HUES64 (cell line): ENCODE results near the gene RFX4.

Source experiments
- H3K27ac ChIP-seq: 2 replicates; pipeline ENCODE4 v1.7.0; 2013; ENCODE audit warnings: low read depth, low read length, inconsistent platforms
- H3K27me3 ChIP-seq: 2 replicates; pipeline ENCODE4 v1.6.1; 2013; ENCODE audit warnings: mild to moderate bottlenecking, low read length; ENCODE audit not compliant: insufficient read depth
- H3K36me3 ChIP-seq: 2 replicates; pipeline ENCODE4 v1.6.1; 2013; ENCODE audit warnings: mild to moderate bottlenecking, low read length; ENCODE audit not compliant: insufficient read depth
- H3K4me1 ChIP-seq: 2 replicates; pipeline ENCODE4 v1.6.1; 2013; ENCODE audit warnings: mild to moderate bottlenecking, low read length, moderate library complexity; ENCODE audit not compliant: insufficient read depth
- H3K4me3 ChIP-seq: 2 replicates; pipeline ENCODE4 v1.5.1; 2013; ENCODE audit warnings: mild to moderate bottlenecking, low read length, moderate library complexity
- H3K9ac ChIP-seq: 2 replicates; pipeline ENCODE4 v1.6.1; 2013; ENCODE audit warnings: mild to moderate bottlenecking, low read depth, low read length
- H3K9me3 ChIP-seq: 2 replicates; pipeline ENCODE4 v1.6.1; 2013; ENCODE audit warnings: low read depth, low read length; ENCODE audit not compliant: insufficient read depth
- WGBS: fragments of 150-250, 120-280 bp; methylation state at CpG from one replicate; pipeline ENCODE4 v1.1.7; 2013; ENCODE audit warnings: missing lambda C conversion rate; 5-methylcytosine and 5-hydroxymethylcytosine counted together

Gene RFX4

DNA sequence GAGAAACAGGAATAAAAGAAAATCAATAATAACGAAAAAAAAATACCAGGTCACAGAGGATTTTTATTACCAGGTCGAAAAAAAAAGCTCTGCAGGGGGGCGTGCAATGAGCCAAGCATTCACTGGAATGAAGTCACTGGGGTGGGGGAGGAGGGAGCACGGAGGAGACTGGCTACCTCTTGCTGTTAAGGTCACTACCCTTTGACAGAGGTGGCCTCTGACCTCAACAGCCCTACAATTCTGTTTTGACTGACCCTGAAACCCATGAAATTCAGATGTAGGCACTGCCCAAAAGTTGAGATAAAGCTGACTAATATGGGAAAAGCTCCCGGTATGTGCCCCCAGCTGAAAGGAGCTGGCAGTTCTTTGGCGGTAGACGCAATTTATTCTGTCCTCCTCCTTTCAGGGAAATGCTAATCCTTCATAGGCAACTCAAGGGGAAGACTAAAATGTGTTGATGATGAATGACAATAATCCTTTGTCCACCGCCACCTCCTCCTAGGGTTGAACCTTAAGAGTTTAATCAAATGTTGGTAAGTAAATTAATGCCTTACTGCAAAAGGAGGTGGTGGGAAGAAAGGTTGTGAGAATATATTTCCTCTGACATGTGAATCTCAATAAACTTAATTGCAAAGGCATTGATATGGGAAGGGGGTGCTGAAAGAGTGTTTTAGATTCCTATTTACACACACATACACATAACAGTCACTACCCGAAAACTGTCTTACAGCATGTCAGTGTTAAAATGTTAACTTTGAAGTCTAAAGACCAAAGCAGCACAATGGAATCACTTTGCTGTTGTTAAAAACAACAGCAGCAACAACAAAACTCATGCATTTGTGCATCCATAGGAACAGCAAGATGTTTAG lies 185.4 kb downstream of the RFX4 start:
- WGBS, result under 1% methylated on average over 8 of the region's 9 CpGs
- Histone ChIP-seq H3K9ac (peak overlapping the region; percentile 55; the same call in 1 of the 2 replicates), H3K27me3 (no peaks in the 10 kb centered on the region), H3K27ac (peak overlapping the region; percentile 94), H3K4me1 (peaks cover 65% of the 10 kb centered on the region), H3K36me3 (no peaks in the 10 kb centered on the region), H3K9me3 (no peaks in the 10 kb centered on the region), H3K4me3 (peak overlapping the region; percentile 39)

DNA sequence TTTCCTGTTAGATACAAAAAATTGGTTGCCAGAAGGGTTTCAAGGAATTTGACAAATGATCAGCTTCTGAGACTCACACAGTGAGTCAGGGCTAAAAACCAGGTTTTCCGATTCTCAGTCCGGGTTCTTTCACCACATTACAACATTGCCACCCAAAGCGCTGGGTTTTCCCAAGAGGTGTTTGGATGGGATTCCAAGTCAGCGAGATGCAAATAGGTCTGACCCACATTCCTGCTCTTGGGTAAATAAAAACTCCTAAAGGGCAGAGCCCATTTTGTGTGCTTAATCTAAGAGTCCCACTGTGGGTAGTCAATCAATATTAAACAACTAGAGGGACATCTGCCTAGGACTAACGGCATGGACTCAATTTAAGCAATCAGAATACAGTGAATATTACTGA lies 186.3 kb downstream of the RFX4 start:
- WGBS, result 1% methylated on average over 5 of the region's 5 CpGs

DNA sequence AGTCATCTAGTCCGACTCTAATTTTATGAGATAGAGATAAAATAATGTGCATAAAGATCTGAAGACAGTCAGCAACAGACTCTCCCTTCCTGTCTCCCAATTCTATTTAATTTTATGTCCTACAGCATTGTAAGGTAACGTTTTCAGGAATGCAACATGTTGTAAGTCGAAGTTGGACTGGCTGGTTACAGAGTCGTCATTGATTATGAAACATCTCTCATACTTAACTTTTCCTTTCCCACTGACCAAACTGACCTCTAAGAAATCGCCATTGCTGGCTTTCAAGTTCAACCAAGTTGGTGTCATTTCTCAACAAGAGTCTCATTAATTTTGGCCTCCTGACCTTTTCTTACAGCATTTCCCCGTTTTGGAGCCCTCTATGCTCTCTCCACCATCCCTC lies 186.7 kb downstream of the RFX4 start:
- Histone ChIP-seq H3K27me3 (no peaks in the 10 kb centered on the region), H3K4me3 (peak overlapping the region; percentile 39; the same call in 1 of the 2 replicates), H3K9ac (peak overlapping the region; percentile 30; the same call in 1 of the 2 replicates), H3K27ac (peak overlapping the region; percentile 94), H3K4me1 (peaks cover 56% of the 10 kb centered on the region), H3K9me3 (no peaks in the 10 kb centered on the region), H3K36me3 (no peaks in the 10 kb centered on the region)
- WGBS, result 64% methylated on average over 6 of the region's 6 CpGs

More for the DNA sequence above, 186.3 kb downstream of the RFX4 start:
- peak overlapping the region; percentile 94 for H3K27ac ChIP-seq
- H3K36me3 ChIP-seq, result no peaks in the 10 kb centered on the region
- peaks cover 60% of the 10 kb centered on the region for H3K4me1 ChIP-seq
- H3K4me3 ChIP-seq, result peak overlapping the region; percentile 39
- peak overlapping the region; percentile 30; the same call in 1 of the 2 replicates for H3K9ac ChIP-seq
- no peaks in the 10 kb centered on the region for H3K9me3 ChIP-seq
- H3K27me3 ChIP-seq, result no peaks in the 10 kb centered on the region

DNA sequence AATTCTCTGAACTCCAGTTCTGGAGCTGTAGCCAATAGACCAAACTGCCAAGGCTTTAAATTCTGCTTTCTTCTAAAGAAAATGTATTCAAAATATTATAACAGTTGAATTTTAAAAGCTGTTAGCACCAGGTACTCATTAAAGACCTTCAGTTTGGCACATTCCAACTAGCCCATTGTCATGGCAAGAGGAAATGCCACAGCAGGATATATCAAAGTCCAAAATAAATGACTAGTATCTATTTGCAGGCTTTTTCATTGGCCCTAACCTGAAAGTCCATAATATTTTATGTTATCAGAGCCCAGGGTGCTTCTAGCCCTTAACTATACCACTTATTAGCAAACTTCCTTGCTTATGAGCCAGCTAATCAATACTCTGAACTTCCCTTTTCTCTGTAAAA lies 188.6 kb downstream of the RFX4 start:
- no peaks in the 10 kb centered on the region; the same call in none of the 2 replicates for H3K36me3 ChIP-seq
- peak overlapping the region; percentile 65 for H3K27ac ChIP-seq
- no peak overlapping the region for H3K4me3 ChIP-seq
- no peaks in the 10 kb centered on the region for H3K9me3 ChIP-seq
- H3K9ac ChIP-seq, result no peak overlapping the region
- H3K27me3 ChIP-seq, result no peaks in the 10 kb centered on the region
- H3K4me1 ChIP-seq, result peaks cover 62% of the 10 kb centered on the region

DNA sequence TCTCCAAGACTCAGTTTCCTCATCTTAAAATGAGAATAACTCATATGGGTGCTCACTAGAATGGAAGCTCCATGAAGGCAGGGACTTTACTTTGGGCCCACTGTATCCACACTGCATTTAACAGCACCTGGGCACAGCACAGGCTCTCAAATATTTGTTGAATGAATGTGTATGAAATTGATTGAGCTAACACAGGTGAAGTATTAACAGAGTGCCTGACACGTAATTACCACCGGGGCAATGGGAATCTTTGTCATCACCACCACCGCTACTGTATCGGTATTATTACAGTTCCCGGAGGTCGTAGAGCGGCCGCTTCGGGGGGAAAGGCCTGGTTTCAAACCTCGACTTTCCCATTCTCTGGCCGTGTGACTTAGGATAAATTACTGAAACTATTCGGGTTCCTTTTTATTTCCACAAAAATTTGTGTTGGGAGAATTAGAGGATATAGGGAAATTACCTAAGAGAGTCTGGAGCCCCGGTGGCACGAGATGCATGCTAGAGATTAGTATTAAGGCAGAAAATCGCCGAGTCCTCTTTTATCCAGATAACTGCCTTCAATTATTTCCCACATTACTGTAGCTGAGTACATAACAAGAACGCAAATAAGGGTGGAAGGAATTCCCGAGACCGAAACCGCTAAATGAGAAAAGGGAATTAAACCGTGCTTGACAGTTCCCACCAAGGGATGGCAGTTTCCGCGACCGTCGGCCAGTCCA lies 190.6 kb downstream of the RFX4 start:
- 51% methylated on average over 22 of the region's 25 CpGs for WGBS
- Histone ChIP-seq H3K36me3 (no peaks in the 10 kb centered on the region; the same call in none of the 2 replicates), H3K4me1 (peaks cover 49% of the 10 kb centered on the region), H3K27me3 (no peaks in the 10 kb centered on the region), H3K4me3 (peak overlapping the region; percentile 72), H3K27ac (peak overlapping the region; percentile 78), H3K9me3 (no peaks in the 10 kb centered on the region), H3K9ac (peak overlapping the region; percentile 74)

DNA sequence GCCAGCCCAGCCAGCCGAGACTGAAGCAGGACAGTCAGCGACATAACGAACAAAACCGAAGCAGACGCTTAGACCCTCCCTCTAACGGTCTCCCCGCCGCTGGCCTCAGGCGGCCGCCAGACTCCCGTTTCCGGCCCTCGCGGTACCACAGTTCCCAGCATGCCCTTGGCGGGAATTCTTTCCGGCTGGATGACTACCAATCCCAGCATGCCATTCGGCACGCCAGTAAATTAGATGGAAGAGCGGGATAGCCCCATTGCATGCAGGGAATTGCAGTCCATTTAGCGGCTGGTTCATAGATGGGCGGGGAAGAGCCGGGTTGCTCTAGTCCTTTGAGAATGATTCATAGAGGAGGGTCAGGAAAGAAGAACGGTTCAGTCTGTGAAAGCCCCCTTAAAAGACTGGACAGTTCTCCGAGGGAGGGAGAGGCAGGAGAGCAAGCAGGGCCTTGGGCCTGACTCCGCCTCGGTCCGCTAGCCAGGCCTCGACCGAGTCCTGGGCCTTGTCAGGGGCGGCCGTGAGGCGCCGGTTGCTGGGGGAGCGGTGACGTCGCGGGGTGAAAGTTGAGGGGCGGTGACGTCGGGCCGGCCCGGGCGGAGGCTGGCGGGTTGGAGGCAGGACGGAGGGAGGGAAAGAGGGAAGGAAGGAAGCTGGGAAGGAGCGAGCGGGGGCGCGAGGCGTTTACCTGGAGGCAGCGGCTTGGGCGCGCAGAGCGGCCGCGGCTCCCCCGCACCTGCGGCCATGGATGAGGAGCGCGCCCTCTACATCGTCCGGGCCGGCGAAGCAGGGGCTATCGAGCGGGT lies 191.4 kb downstream of the RFX4 start, which contains the start of gene RIC8B:
TSS of gene RIC8B (plus strand) at position 678 of the 803 bp plus-strand sequence. CDS start at position 742, 64 bp downstream.
- under 1% methylated on average over 66 of the region's 66 CpGs for WGBS
- Histone ChIP-seq H3K27me3 (no peaks in the 10 kb centered on the region), H3K36me3 (no peaks in the 10 kb centered on the region; the same call in none of the 2 replicates), H3K4me1 (peaks cover 45% of the 10 kb centered on the region), H3K4me3 (peak within 1 kb of the TSS; percentile 72), H3K9ac (peak within 1 kb of the TSS; percentile 80), H3K27ac (peak within 1 kb of the TSS; percentile 88), H3K9me3 (no peaks in the 10 kb centered on the region)

DNA sequence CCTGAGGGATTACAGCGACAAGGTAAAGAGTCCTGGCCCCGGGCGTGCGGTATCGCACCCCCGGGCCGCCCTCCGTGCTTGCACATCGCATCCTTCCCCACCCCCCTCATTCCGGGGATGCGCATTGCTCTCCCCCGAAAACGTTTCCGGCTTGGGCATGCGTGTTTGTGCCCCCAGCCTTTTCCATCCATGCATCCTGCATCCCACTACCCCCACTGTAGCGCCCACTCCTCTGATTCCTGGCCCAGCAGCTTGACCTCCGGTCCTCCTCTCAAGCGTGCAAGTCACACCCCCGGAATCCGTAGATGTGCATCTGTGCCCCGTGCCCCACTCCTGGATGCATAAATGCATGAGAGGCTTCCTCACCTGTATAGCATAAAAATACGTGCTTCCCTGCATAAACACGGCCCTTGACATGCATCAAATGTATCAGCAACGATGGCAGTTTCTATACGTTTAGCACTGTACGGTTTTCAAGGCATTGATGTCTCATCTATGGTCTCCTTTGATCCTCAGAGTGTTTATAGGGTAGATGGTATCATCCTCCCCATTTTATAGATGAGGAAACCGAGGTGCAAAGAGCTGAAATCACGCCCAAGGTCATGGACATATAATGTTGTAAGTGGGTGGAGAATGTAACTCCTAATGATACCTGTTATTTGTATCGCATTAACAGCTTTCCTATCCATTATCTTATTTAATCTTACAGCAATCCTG lies 192.2 kb downstream of the RFX4 start:
- no peaks in the 10 kb centered on the region; the same call in none of the 2 replicates for H3K36me3 ChIP-seq
- no peaks in the 10 kb centered on the region for H3K27me3 ChIP-seq
- peak overlapping the region; percentile 80 for H3K9ac ChIP-seq
- 1% methylated on average over 28 of the region's 29 CpGs for WGBS
- H3K4me3 ChIP-seq, result peak overlapping the region; percentile 72
- peak overlapping the region; percentile 88 for H3K27ac ChIP-seq
- H3K4me1 ChIP-seq, result peaks cover 40% of the 10 kb centered on the region
- H3K9me3 ChIP-seq, result no peaks in the 10 kb centered on the region

DNA sequence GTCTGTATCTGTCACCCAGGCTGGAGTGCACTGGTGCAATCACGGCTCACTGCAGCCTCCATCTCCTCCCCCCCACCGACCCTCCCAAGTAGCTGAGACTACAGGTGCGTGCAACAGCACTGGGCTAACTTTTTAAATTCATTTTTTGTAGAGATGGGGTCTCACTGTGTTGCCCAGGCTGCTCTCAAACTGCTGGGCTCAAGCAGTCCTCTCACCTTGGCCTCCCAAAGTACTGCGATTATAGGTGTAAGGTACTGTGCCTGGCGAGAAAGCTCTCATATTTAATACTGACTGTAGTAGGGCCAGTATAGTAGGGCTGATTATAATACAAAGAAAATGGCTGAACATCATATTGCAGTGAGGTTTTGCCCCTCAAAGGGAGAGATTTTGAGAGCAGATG lies 194.1 kb downstream of the RFX4 start:
- no peak overlapping the region for H3K4me3 ChIP-seq
- 89% methylated on average over 5 of the region's 5 CpGs for WGBS
- H3K4me1 ChIP-seq, result peaks cover 44% of the 10 kb centered on the region
- H3K27me3 ChIP-seq, result no peaks in the 10 kb centered on the region
- H3K9me3 ChIP-seq, result no peaks in the 10 kb centered on the region
- no peak overlapping the region for H3K27ac ChIP-seq
- no peaks in the 10 kb centered on the region; the same call in none of the 2 replicates for H3K36me3 ChIP-seq
- no peak overlapping the region for H3K9ac ChIP-seq

DNA sequence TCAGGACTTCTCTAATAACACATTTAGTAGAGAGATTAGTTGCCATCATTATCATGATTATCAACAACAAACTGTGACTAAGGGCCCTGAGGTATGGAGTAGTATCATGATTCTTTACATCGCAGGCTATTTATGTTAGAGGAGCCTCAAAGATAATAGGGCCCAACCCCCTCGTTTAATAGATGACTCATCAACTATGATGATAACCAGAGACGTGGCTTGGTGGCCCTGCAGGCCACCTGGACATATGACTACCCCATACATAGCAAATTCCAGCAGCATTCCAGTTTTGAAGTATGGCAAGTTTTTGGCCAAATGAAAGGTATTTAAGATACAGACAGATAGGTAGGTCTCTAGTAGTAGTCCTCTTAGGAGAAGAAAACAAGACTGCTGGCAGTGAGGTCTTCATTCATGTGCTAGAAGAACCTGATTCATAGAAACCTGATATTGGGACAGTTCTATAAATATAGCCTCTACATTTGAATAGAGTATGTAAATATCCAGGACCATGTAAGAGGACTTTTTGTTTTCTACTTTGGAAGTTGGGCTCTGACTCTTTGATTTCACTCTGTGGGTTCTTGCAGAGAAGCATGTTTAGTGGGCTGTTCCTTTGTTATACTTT lies 197.3 kb downstream of the RFX4 start:
- H3K4me1 ChIP-seq, result peaks cover 60% of the 10 kb centered on the region
- no peaks in the 10 kb centered on the region for H3K9me3 ChIP-seq
- H3K27ac ChIP-seq, result no peak overlapping the region
- no peak overlapping the region for H3K9ac ChIP-seq
- H3K4me3 ChIP-seq, result no peak overlapping the region
- H3K36me3 ChIP-seq, result peaks cover 8% of the 10 kb centered on the region
- H3K27me3 ChIP-seq, result no peaks in the 10 kb centered on the region
- 83% methylated on average over 3 of the region's 3 CpGs for WGBS

DNA sequence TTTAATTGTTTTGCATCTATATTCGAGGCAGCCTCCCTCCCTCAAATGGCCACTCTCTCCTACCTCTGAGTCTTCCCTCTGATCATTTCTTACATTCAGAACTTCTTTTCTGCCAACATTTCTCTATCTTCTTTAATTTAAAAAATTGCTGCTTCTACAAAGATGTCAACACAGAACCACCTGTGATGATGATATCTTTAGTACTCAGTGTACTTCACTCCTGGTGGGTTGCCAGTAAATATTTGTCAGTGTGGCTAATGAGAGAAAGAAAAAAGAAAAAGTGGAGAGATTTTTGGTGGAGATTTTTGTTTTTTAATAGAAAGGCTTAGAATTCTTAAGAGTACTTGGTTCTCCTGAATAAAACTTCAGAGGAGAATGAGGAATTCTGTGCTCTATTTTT lies 199.8 kb downstream of the RFX4 start:
- H3K4me3 ChIP-seq, result no peak overlapping the region
- 71% methylated on average over 1 of the region's 1 CpG for WGBS
- no peaks in the 10 kb centered on the region for H3K9me3 ChIP-seq
- no peak overlapping the region for H3K9ac ChIP-seq
- peaks cover 28% of the 10 kb centered on the region for H3K36me3 ChIP-seq
- H3K27me3 ChIP-seq, result no peaks in the 10 kb centered on the region
- no peak overlapping the region for H3K27ac ChIP-seq
- peaks cover 46% of the 10 kb centered on the region for H3K4me1 ChIP-seq
